ENCODE results near the gene TIAM1.

- TF ChIP-seq CTCF (IDR thresholded peaks at IDR 0.05) (no peak), ZFX (IDR thresholded peaks at IDR 0.05; ENCODE audit: borderline replicate concordance) (no peak)
These were observed 158.4 kb downstream of the TIAM1 start for GRCh38 chr21:31185663-31186062.
